GM23248 (cell line): ENCODE data around the gene PDIA6. TPM values are rescaled to one million over a fixed set of nuclear protein-coding genes. Genes with fewer than 3 reads are reported as not detected.

Experiments used
- DNase-seq: peaks from one replicate; pipeline ENCODE4 v3.0.0-alpha.2; 2015
- H2AFZ ChIP-seq: fragments of 200-600 bp; sonication (generic); 2 replicates; pipeline ENCODE4 v1.6.1; 2016; ENCODE audit warnings: antibody characterized with exemption
- H3F3A ChIP-seq: fragments of 200-600 bp; sonication (generic); 2 replicates; pipeline ENCODE4 v1.6.1; 2016; ENCODE audit warnings: mild to moderate bottlenecking, antibody characterized with exemption, mixed run types; ENCODE audit not compliant: insufficient read depth
- H3K27ac ChIP-seq: fragments of 200-600 bp; sonication (generic); 2 replicates; pipeline ENCODE4 v1.5.1; 2016; ENCODE audit warnings: mild to moderate bottlenecking
- H3K27me3 ChIP-seq: fragments of 200-600 bp; sonication (generic); replicated peaks from 2 replicates; pipeline ENCODE4 v1.6.1; 2016; ENCODE audit warnings: mild to moderate bottlenecking; ENCODE audit not compliant: insufficient read depth
- H3K36me3 ChIP-seq: fragments of 200-600 bp; sonication (generic); 2 replicates; pipeline ENCODE4 v1.6.1; 2016; ENCODE audit warnings: low read depth, mild to moderate bottlenecking
- H3K4me1 ChIP-seq: fragments of 200-600 bp; sonication (generic); 2 replicates; pipeline ENCODE4 v1.6.1; 2016; ENCODE audit warnings: mild to moderate bottlenecking; ENCODE audit not compliant: insufficient read depth
- H3K4me2 ChIP-seq: fragments of 200-600 bp; sonication (generic); one replicate; pipeline ENCODE4 v1.6.1; 2016; ENCODE audit warnings: mild to moderate bottlenecking; ENCODE audit not compliant: unreplicated experiment
- H3K4me3 ChIP-seq: fragments of 200-600 bp; sonication (generic); 2 replicates; pipeline ENCODE4 v1.5.1; 2016; ENCODE audit warnings: mild to moderate bottlenecking
- H3K79me2 ChIP-seq: fragments of 200-600 bp; sonication (generic); 2 replicates; pipeline ENCODE4 v1.6.1; 2016; ENCODE audit warnings: mild to moderate bottlenecking; ENCODE audit not compliant: insufficient read depth
- H3K9ac ChIP-seq: fragments of 200-600 bp; sonication (generic); 2 replicates; pipeline ENCODE4 v1.6.1; 2016; ENCODE audit warnings: mild to moderate bottlenecking
- H3K9me2 ChIP-seq: fragments of 200-600 bp; sonication (generic); 2 replicates; pipeline ENCODE4 v1.6.1; 2016; ENCODE audit warnings: mixed run types, mild to moderate bottlenecking, moderate library complexity; ENCODE audit not compliant: insufficient read depth
- H3K9me3 ChIP-seq: fragments of 200-600 bp; sonication (generic); one replicate; pipeline ENCODE4 v1.6.1; 2017; ENCODE audit warnings: low read depth
- H4K20me1 ChIP-seq: fragments of 200-600 bp; sonication (generic); 2 replicates; pipeline ENCODE4 v1.6.0; 2016; ENCODE audit not compliant: insufficient read depth
- EZH2 ChIP-seq: fragments of 200-600 bp; sonication (generic); IDR thresholded peaks from 2 replicates; pipeline ENCODE4 v1.6.1; 2018; ENCODE audit warnings: antibody characterized with exemption, mild to moderate bottlenecking; ENCODE audit not compliant: insufficient read depth, poor library complexity, severe bottlenecking
- EZH2phosphoT487 ChIP-seq: fragments of 200-600 bp; sonication (generic); IDR thresholded peaks from 2 replicates; pipeline ENCODE4 v1.6.1; 2018; ENCODE audit warnings: antibody characterized with exemption, moderate library complexity, mild to moderate bottlenecking, low read depth; ENCODE audit not compliant: insufficient read depth
- WGBS, 2 experiments: methylation state at CpG; one replicate each; pipeline ENCODE4 v1.1.6; 2015 to 2017; ENCODE audit warnings: low lambda C conversion rate in 2 of 2, low coverage in 1 of 2; ENCODE audit errors: missing lambda C conversion rate in 2 of 2; 5-methylcytosine and 5-hydroxymethylcytosine counted together
- in situ Hi-C: fragments of 300-500 bp; cut with MboI; formaldehyde crosslinking; loops from 2 replicates; pipeline ENCODE4 v1.15.0; 2020
- polyA plus RNA-seq: library from polyadenylated mRNA; unstranded; fragments of >200 nt; fragmentation: Nextera tagmentation; extraction: Ambion mirVana; gene quantifications from 2 replicates; pipeline ENCODE4 v1.2.1, GENCODE V29; 2016
- total RNA-seq: library from RNA; depleted of rRNA; stranded (reverse); fragments of >200 nt; shearing (Covaris generic); gene quantifications from 2 replicates; pipeline ENCODE4 v1.2.3, GENCODE V29; 2014

Gene PDIA6
- total and polyA plus RNA-seq, 2 experiments from 2014 or later: 363 to 502 TPM

DNA sequence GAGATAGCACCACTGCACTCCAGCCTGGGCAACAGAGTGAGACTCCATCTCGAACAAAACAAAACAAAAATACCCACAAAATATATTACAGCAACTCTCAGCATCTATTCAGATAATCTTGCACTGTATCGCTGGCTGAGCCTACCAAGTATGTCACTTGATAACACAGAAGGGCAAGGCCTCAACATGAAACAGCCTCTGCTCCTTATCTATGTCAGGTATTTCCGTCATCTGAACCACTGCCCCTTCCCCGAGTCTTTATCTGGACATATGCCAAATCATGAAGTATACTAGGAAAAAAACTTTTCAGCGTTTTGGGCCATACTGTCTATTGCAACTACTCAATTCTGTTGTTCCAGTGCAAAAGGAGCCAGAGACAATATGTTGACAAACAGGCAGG lies 17.7 kb downstream of the PDIA6 start:
- no peak overlapping the region for H3K9ac ChIP-seq
- H2AFZ ChIP-seq: no peak overlapping the region
- H3K4me2 ChIP-seq: no peak overlapping the region
- H3K4me1 ChIP-seq: no peaks in the 10 kb centered on the region
- WGBS, 2 experiments: 71 to 74% methylated on average over 5 of the region's 5 CpGs
- H3F3A ChIP-seq: no peaks in the 10 kb centered on the region
- peaks cover 39% of the 10 kb centered on the region for H3K36me3 ChIP-seq
- H3K9me2 ChIP-seq: no peaks in the 10 kb centered on the region
- H3K79me2 ChIP-seq: peaks cover 74% of the 10 kb centered on the region
- H3K27ac ChIP-seq: no peak overlapping the region
- no peak for TF ChIP-seq EZH2
- no peak for TF ChIP-seq EZH2phosphoT487
- DNase-seq: no peak
- H4K20me1 ChIP-seq: no peaks in the 10 kb centered on the region; the same call in 1 of the 2 replicates
- in situ Hi-C loops: no loop called here
- no peaks in the 10 kb centered on the region for H3K9me3 ChIP-seq
- no peak overlapping the region for H3K4me3 ChIP-seq
- H3K27me3 ChIP-seq: no peaks in the 10 kb centered on the region

DNA sequence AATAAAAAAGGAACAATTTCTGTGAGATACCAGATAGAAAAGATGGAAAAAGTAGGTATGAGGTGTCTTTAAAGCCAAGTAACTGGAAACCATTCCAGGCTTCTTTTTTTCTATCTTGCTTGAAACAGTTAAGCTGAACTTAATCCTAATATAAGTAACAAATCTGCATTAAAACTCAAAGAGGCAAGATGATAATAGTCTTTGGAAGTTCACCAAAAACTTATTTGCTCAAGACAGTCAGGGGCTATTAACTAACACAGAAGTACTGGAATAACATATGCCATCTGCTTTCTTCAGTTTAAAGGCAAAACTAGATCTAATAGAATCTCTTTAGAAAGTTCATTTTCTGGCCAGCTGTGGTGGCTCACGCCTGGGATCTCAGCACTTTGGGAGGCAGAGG lies 18.8 kb downstream of the PDIA6 start:
- in situ Hi-C loops: no loop called here
- Histone ChIP-seq H3K27ac (no peak overlapping the region), H3K27me3 (no peaks in the 10 kb centered on the region), H3K9me2 (no peaks in the 10 kb centered on the region), H3K36me3 (peaks cover 48% of the 10 kb centered on the region), H3K9me3 (no peaks in the 10 kb centered on the region), H3K4me3 (no peak overlapping the region), H3K4me1 (no peaks in the 10 kb centered on the region), H3F3A (0 out of 2 replicates have a peak, but pooled peaks cover 5% of the 10 kb centered on the region), H2AFZ (no peak overlapping the region), H3K9ac (no peak overlapping the region), H4K20me1 (no peaks in the 10 kb centered on the region; the same call in 1 of the 2 replicates), H3K79me2 (peaks cover 63% of the 10 kb centered on the region), H3K4me2 (no peak overlapping the region)
- no peak for TF ChIP-seq EZH2
- no peak for TF ChIP-seq EZH2phosphoT487
- DNase-seq: no peak
- WGBS, 2 experiments: 91 to 100% methylated on average over 1 of the region's 1 CpG

DNA sequence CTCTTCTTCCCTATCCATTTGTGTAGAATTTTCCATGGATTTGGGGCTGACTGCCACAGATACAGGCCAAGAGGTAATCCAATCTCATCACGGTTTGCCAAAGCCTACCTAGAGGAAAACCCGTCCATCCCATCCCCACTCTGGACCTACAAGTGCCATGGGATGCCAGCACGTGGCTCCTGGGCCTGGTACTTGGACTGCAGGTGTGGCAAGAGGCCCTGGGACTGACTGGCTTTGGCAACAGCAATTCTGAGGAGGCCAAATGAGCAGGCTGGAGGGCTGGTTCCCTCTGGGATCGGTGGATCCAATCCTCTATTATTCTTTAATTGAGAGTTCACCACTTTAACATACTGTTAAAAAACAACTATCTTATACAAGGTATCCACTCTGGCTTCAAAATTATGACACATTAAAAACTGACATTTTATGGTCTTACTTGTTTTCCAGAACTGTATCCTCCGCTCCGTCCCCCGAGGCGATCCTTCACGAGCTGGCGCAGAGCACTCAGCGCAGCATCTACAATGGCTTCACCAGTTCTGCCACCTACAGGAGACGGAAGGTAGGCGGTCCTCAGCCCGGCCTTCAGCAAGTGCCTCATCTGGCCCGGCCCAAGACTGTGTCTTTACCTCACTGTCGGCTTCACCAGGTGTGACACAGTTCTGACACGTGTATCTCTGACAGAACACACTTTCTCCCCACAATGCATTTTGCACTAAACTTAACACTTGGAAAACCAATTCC lies 19.8 kb downstream of the PDIA6 start:
- H3K4me1 ChIP-seq: no peaks in the 10 kb centered on the region
- in situ Hi-C loops: no loop called here
- 0 out of 2 replicates have a peak, but pooled peaks cover 5% of the 10 kb centered on the region for H3F3A ChIP-seq
- no peaks in the 10 kb centered on the region for H3K9me2 ChIP-seq
- H3K4me2 ChIP-seq: no peak overlapping the region
- H3K27me3 ChIP-seq: no peaks in the 10 kb centered on the region
- no peak overlapping the region for H2AFZ ChIP-seq
- no peak for TF ChIP-seq EZH2phosphoT487
- no peak for TF ChIP-seq EZH2
- H3K36me3 ChIP-seq: peaks cover 52% of the 10 kb centered on the region
- no peak for DNase-seq
- H3K4me3 ChIP-seq: no peak overlapping the region
- H3K9ac ChIP-seq: no peak overlapping the region
- no peaks in the 10 kb centered on the region for H3K9me3 ChIP-seq
- H3K27ac ChIP-seq: no peak overlapping the region
- WGBS, 2 experiments: 87 to 88% methylated on average over 17 of the region's 17 CpGs
- H3K79me2 ChIP-seq: peaks cover 53% of the 10 kb centered on the region
- no peaks in the 10 kb centered on the region; the same call in 1 of the 2 replicates for H4K20me1 ChIP-seq

DNA sequence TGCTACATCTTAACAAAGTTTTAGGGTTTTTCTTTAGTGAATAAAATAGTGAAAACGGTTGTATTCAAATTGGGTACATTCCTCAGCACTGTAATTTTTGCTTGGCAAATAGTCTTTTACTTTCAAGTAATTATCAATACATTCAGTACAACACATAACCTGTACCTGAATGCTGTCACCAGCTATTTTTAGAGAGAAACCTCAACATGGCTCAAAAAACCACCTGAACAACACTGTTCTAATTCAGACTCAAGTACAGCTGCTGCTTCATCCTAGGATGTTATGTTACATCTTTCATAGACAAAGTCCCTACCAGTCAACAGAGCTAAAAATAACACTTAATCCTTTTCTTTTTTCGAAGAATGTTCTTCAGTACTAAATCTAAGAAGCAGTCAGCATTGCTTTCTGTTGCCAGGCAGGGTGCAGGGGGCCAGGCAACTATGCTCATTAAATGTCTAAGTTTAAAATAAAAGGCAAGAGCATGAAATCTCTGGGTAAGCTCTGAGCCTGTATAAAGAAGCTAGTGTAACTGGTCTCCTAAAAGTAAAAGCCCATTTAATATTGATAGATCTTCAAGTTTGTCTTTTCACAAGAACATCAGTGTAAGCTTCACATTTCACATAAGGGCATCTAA lies 20.5 kb downstream of the PDIA6 start:
- H3K4me3 ChIP-seq: no peak overlapping the region
- H3K9ac ChIP-seq: no peak overlapping the region
- H3K9me3 ChIP-seq: no peaks in the 10 kb centered on the region
- TF ChIP-seq EZH2phosphoT487 (no peak), EZH2 (no peak)
- in situ Hi-C loops: no loop called here
- H3K9me2 ChIP-seq: no peaks in the 10 kb centered on the region
- H3K36me3 ChIP-seq: peaks cover 50% of the 10 kb centered on the region
- no peak overlapping the region for H2AFZ ChIP-seq
- peaks cover 50% of the 10 kb centered on the region for H3K79me2 ChIP-seq
- H4K20me1 ChIP-seq: no peaks in the 10 kb centered on the region
- H3K4me1 ChIP-seq: no peaks in the 10 kb centered on the region
- WGBS, 2 experiments: 97 to 99% methylated on average over 2 of the region's 2 CpGs
- H3K27ac ChIP-seq: no peak overlapping the region
- H3F3A ChIP-seq: 0 out of 2 replicates have a peak, but pooled peaks cover 5% of the 10 kb centered on the region
- no peak overlapping the region for H3K4me2 ChIP-seq
- DNase-seq: no peak
- H3K27me3 ChIP-seq: no peaks in the 10 kb centered on the region
